ENCODE measurements around the gene TGFBR3L.
"Not testable (repeated sequence)": the region's sequence is repeated elsewhere in the genome, so short reads cannot be mapped to it uniquely, and the experiment has no call there.

Gene TGFBR3L

DNA sequence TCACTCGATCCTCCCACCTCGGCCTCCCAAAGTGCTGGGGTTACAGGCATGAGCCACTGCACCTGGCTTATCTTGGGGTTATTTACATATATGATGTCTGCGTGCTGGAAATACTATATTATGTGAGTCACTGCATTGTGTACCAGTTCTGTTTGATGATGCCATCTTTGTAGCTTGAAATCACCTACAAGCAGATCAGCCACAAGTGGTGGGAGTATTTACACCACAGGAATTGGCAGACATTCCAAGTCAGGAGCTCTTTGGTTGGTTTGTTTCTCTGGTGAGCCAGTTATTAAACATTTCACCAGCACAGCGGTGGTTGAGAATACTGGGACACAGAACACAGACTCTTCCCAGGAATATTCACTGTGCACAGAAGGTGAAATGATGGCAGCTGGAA is 33.3 kb downstream of the TGFBR3L start:
- no peak for DNase-seq (ENCODE audit: low read depth in 2 of 3, low spot score in 1 of 3)

GRCh38 chr19:7953060-7953459 is 38.4 kb downstream of the TGFBR3L start:
- no peak for DNase-seq (ENCODE audit: low read depth in 2 of 3, low spot score in 1 of 3)

- DNase-seq (ENCODE audit: low read depth in 2 of 3, low spot score in 1 of 3), result no peak
Measured at GRCh38 chr19:7953576-7953975, 38.9 kb downstream of the TGFBR3L start.

DNA sequence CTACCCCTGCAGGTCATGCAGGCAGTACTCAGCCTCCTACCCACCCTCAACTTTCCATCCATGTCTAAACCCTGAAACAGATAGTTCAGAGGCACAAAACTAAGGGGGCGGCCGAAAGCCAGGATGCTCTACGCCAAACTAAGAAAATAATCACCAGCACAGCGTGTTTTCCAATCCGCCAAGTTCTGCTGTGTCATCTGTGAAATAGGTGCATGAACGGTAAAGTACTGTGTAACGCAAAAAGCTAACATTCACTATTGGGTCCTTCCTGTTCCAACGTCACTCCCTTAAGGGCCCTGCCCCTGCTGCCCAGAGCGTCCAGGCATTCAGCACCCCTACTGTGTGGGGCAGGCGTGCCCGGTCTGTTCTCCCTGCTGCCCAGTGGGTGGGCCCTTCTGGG is 41.1 kb downstream of the TGFBR3L start:
- DNase-seq (ENCODE audit: low read depth in 2 of 3, low spot score in 1 of 3), result no peak

- DNase-seq (ENCODE audit: low read depth in 2 of 3, low spot score in 1 of 3), result no peak
Measured at GRCh38 chr19:7959211-7959610, 44.6 kb downstream of the TGFBR3L start.

DNA sequence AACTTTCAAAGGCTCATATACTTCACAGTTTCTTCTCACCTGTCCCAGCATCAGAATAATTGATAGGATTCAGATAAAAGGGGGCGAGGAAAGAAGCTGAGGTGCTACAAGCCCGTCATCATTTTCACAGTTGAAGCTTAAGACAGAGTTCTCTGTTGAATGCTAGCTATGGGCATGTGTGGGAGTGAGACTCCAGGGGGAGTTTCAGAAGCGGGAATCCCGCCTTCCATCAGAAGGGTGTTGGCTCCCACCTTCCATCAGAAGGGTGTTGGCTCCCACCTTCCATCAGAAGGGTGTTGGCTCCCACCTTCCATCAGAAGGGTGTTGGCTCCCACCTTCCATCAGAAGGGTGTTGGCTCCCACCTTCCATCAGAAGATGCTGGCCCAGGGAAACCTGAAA is 46.5 kb downstream of the TGFBR3L start:
- not testable (repeated sequence) for DNase-seq (ENCODE audit: low read depth in 2 of 3, low spot score in 1 of 3)

GRCh38 chr19:7961920-7962626 is 47.4 kb downstream of the TGFBR3L start:
- DNase-seq (ENCODE audit: low read depth in 2 of 3, low spot score in 1 of 3), result no peak

DNA sequence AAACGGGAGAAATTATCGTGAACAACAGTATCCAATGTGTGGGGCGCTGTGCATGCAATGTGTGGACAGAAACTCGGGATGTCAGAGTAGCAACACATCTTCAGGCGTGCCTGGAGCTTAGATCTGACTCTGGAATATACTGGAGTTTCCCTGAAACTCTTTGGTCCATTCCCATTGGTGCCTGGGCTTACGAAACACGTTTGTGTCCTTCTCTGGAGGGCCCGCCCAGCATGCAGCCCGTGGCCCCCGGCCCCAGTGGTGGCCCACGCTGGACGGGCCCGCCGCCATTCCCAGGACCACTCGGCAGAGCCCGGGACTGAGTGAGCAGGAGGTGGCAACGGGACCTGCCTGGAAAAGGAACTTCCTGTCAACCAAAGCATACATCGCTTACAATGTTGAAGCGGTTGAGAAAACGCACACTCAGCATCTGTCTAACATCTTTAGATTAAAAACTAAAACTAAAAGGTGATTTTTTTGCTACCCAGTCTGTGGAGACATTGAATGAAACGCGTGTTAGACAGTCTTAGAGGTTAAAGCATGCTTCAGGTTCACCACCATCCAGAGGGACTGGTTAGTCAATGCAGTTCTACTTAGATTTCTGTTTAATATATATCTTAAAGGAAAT is 48.1 kb downstream of the TGFBR3L start:
- DNase-seq (ENCODE audit: low read depth in 2 of 3, low spot score in 1 of 3), result no peak

GRCh38 chr19:7963566-7963965 is 48.9 kb downstream of the TGFBR3L start:
- no peak for DNase-seq (ENCODE audit: low read depth in 2 of 3, low spot score in 1 of 3)

GRCh38 chr19:7965259-7965841 is 50.7 kb downstream of the TGFBR3L start:
- no peak for DNase-seq (ENCODE audit: low read depth in 2 of 3, low spot score in 1 of 3)

DNA sequence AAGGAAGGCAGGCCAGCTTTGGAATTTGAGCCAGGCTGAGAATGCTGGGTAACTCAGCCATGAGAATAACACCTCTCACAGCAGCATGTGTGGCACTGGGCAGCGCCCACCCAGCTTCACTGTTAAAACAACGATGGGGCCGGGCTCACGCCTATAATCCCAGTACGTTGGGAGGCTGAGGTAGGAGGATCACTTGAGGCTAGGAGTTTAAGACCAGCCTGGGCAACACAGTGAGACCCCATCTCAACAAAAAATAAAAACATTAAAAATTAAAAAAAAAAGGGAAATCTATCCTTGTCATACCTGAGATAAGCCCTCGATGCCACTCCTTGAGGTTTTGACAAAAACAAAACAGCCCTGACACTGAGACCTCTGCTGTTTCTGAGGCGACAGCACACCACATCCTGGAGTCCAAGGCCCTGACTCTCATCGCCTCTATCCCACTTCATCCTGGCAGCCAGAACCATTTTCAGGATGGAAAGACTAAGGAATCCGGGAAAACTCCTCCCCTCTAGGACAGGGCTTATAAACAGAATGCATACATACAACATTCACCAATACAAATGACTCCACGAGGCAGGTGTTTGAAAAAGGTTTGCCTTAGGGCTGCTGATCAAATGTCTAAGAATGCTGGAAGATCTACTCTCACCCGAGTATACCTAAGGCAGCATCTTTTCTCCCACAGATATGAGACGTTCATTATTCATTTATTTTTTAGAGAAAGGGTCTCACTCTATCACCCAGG is 51.5 kb downstream of the TGFBR3L start:
- DNase-seq (ENCODE audit: low read depth in 2 of 3, low spot score in 1 of 3), result no peak

- DNase-seq (ENCODE audit: low read depth in 2 of 3, low spot score in 1 of 3), result no peak
Measured at GRCh38 chr19:7968008-7968795, 53.6 kb downstream of the TGFBR3L start.
